WTC11 (cell line): ENCODE measurements around the gene PPP1CA.

Experiments used
- CBFB ChIP-seq: sonication (generic); formaldehyde crosslinking; IDR thresholded peaks from 2 replicates; pipeline ENCODE4 v1.8.1; 2022; ENCODE audit warnings: mild to moderate bottlenecking, low read depth, missing genetic modification reagents
- CREB1 ChIP-seq: sonication (generic); formaldehyde crosslinking; IDR thresholded peaks from 2 replicates; pipeline ENCODE4 v1.8.0; 2023; ENCODE audit warnings: mild to moderate bottlenecking, missing genetic modification reagents
- NFYB ChIP-seq: sonication (generic); formaldehyde crosslinking; conservative IDR thresholded peaks from 2 replicates; pipeline ENCODE4 v1.8.0; 2022; ENCODE audit warnings: low read depth, missing genetic modification reagents
- NR2C2 ChIP-seq: sonication (generic); formaldehyde crosslinking; IDR thresholded peaks from 2 replicates; pipeline ENCODE4 v1.8.0; 2022; ENCODE audit warnings: mild to moderate bottlenecking, missing genetic modification reagents
- NR3C1 ChIP-seq: sonication (generic); formaldehyde crosslinking; conservative IDR thresholded peaks from 2 replicates; pipeline ENCODE4 v1.8.1; 2023; ENCODE audit warnings: low read depth, mild to moderate bottlenecking, missing genetic modification reagents
- TEAD4 ChIP-seq: sonication (generic); formaldehyde crosslinking; IDR thresholded peaks from 2 replicates; pipeline ENCODE4 v1.8.0; 2022; ENCODE audit warnings: mild to moderate bottlenecking, missing genetic modification reagents
- ZNF138 ChIP-seq: sonication (generic); formaldehyde crosslinking; conservative IDR thresholded peaks from 2 replicates; pipeline ENCODE4 v1.8.1; 2022; ENCODE audit warnings: mild to moderate bottlenecking, moderate library complexity, missing genetic modification reagents
- TF ChIP-seq, protein P1 (sequence below): fragments of 200-600 bp; IDR thresholded peaks from 2 replicates; pipeline ENCODE4 v1.8.0; 2022; ENCODE audit warnings: antibody characterized with exemption
- TF ChIP-seq, protein P2 (sequence below): sonication (generic); formaldehyde crosslinking; IDR thresholded peaks from 2 replicates; pipeline ENCODE4 v1.8.1; 2023; ENCODE audit warnings: mild to moderate bottlenecking, missing genetic modification reagents, borderline replicate concordance
- TF ChIP-seq, protein P3 (sequence below): sonication (generic); formaldehyde crosslinking; IDR thresholded peaks from 2 replicates; pipeline ENCODE4 v1.8.1; 2023; ENCODE audit warnings: mild to moderate bottlenecking, missing genetic modification reagents, moderate library complexity
- TF ChIP-seq, protein P4 (sequence below): sonication (generic); formaldehyde crosslinking; IDR thresholded peaks from 2 replicates; pipeline ENCODE4 v1.8.1; 2022; ENCODE audit warnings: low read depth, missing genetic modification reagents, borderline replicate concordance
- TF ChIP-seq, protein P5 (sequence below): sonication (generic); formaldehyde crosslinking; conservative IDR thresholded peaks from 2 replicates; pipeline ENCODE4 v1.8.1; 2022; ENCODE audit warnings: mild to moderate bottlenecking, missing genetic modification reagents

- TF ChIP-seq, protein P1, sequence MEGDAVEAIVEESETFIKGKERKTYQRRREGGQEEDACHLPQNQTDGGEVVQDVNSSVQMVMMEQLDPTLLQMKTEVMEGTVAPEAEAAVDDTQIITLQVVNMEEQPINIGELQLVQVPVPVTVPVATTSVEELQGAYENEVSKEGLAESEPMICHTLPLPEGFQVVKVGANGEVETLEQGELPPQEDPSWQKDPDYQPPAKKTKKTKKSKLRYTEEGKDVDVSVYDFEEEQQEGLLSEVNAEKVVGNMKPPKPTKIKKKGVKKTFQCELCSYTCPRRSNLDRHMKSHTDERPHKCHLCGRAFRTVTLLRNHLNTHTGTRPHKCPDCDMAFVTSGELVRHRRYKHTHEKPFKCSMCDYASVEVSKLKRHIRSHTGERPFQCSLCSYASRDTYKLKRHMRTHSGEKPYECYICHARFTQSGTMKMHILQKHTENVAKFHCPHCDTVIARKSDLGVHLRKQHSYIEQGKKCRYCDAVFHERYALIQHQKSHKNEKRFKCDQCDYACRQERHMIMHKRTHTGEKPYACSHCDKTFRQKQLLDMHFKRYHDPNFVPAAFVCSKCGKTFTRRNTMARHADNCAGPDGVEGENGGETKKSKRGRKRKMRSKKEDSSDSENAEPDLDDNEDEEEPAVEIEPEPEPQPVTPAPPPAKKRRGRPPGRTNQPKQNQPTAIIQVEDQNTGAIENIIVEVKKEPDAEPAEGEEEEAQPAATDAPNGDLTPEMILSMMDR = no peak
- TF ChIP-seq, protein P2, sequence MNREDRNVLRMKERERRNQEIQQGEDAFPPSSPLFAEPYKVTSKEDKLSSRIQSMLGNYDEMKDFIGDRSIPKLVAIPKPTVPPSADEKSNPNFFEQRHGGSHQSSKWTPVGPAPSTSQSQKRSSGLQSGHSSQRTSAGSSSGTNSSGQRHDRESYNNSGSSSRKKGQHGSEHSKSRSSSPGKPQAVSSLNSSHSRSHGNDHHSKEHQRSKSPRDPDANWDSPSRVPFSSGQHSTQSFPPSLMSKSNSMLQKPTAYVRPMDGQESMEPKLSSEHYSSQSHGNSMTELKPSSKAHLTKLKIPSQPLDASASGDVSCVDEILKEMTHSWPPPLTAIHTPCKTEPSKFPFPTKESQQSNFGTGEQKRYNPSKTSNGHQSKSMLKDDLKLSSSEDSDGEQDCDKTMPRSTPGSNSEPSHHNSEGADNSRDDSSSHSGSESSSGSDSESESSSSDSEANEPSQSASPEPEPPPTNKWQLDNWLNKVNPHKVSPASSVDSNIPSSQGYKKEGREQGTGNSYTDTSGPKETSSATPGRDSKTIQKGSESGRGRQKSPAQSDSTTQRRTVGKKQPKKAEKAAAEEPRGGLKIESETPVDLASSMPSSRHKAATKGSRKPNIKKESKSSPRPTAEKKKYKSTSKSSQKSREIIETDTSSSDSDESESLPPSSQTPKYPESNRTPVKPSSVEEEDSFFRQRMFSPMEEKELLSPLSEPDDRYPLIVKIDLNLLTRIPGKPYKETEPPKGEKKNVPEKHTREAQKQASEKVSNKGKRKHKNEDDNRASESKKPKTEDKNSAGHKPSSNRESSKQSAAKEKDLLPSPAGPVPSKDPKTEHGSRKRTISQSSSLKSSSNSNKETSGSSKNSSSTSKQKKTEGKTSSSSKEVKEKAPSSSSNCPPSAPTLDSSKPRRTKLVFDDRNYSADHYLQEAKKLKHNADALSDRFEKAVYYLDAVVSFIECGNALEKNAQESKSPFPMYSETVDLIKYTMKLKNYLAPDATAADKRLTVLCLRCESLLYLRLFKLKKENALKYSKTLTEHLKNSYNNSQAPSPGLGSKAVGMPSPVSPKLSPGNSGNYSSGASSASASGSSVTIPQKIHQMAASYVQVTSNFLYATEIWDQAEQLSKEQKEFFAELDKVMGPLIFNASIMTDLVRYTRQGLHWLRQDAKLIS (CRISPR knock-in tag) = no peak
- TF ChIP-seq NR3C1 (CRISPR knock-in tag) = no peak
- TF ChIP-seq TEAD4 (CRISPR knock-in tag) = no peak
- no peak for TF ChIP-seq CREB1
- no peak for TF ChIP-seq CBFB (CRISPR knock-in tag)
- TF ChIP-seq, protein P3, sequence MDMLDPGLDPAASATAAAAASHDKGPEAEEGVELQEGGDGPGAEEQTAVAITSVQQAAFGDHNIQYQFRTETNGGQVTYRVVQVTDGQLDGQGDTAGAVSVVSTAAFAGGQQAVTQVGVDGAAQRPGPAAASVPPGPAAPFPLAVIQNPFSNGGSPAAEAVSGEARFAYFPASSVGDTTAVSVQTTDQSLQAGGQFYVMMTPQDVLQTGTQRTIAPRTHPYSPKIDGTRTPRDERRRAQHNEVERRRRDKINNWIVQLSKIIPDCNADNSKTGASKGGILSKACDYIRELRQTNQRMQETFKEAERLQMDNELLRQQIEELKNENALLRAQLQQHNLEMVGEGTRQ = no peak
- TF ChIP-seq, protein P4, sequence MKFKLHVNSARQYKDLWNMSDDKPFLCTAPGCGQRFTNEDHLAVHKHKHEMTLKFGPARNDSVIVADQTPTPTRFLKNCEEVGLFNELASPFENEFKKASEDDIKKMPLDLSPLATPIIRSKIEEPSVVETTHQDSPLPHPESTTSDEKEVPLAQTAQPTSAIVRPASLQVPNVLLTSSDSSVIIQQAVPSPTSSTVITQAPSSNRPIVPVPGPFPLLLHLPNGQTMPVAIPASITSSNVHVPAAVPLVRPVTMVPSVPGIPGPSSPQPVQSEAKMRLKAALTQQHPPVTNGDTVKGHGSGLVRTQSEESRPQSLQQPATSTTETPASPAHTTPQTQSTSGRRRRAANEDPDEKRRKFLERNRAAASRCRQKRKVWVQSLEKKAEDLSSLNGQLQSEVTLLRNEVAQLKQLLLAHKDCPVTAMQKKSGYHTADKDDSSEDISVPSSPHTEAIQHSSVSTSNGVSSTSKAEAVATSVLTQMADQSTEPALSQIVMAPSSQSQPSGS (CRISPR knock-in tag) = no peak
- no peak for TF ChIP-seq NR2C2 (CRISPR knock-in tag)
- TF ChIP-seq ZNF138 (CRISPR knock-in tag) = no peak
- no peak for TF ChIP-seq NFYB (CRISPR knock-in tag)
- TF ChIP-seq, protein P5, sequence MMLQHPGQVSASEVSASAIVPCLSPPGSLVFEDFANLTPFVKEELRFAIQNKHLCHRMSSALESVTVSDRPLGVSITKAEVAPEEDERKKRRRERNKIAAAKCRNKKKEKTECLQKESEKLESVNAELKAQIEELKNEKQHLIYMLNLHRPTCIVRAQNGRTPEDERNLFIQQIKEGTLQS (CRISPR knock-in tag) = no peak
Observed at GRCh38 chr11:67406420-67406968, 4.8 kb upstream of the PPP1CA start.
